NCI-H446 (cell line): ENCODE results near the gene PTGER4.
"Not testable (repeated sequence)": the region's sequence is repeated elsewhere in the genome, so short reads cannot be mapped to it uniquely, and the experiment has no call there.

Source experiments
- DNase-seq, 2 experiments: peaks; one replicate each; lab custom pipeline; 2025; lab: John Stamatoyannopoulos, UW

PTGER4 gene

GRCh38 chr5:40689438-40689837, 9.7 kb downstream of the PTGER4 start:
- DNase-seq: peak in 1 of 2 experiments; percentile 14

DNA sequence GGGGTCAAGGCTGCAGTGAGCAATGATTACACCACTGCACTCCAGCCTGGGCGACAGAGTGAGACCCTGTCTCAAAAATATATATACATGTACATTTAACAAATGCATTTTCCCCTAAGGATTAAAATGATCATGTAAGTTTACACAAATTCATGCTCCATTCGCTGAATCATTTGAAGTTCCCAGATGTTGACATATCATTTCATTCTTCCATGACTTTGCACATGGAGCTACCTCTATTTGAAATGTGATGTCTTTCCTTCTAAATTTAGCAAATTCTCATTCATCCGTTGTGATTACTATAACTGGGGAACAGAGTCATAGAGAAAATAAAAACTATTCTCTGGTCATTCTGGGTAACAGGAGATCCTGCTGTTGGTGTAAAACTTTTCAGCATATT, 10.6 kb downstream of the PTGER4 start:
- DNase-seq: no peak

DNA sequence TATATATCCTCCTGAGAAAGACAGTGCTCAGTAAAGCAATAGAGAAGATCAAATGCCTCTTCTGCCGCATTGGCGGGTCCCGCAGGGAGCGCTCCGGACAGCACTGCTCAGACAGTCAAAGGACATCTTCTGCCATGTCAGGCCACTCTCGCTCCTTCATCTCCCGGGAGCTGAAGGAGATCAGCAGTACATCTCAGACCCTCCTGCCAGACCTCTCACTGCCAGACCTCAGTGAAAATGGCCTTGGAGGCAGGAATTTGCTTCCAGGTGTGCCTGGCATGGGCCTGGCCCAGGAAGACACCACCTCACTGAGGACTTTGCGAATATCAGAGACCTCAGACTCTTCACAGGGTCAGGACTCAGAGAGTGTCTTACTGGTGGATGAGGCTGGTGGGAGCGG, 12.2 kb downstream of the PTGER4 start:
- no peak for DNase-seq

DNA sequence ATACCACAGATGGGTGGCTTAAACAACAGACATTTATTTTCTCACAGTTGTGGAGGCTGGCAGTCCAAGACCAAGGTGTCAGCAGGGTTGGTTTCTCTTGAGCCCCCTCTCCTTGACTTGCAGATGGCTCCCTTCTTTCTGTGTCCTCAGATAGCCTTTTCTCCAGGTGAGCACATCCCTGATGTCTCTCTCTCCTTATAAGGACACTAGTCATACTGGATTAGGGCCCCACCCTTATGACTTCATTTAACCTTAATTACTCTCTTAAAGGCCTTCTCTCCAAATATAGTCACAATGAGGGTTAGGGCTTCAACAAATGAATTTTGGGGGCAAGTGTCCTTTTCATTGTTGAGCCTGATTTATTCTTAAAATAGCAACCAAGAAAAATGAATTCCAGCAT, 14.7 kb downstream of the PTGER4 start:
- no peak for DNase-seq

- DNase-seq: no peak
These were observed 20.5 kb downstream of the PTGER4 start for GRCh38 chr5:40700116-40700782.

DNA sequence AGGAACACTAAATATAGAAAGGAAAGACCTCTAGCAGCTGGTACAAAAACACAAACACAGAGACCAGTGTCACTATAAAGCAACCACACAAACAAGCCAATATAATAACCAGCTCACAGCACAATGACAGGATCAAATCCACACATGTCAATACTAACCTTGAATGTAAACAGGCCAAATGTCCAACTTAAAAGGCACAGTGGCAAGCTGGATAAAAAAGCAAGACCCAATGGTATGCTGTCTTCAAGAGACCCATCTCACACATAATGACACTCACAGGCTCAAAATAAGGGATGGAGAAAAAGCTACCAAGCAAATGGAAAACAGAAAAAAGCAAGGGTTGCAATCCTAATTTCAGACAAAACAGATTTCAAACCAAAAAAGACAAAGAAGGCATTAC, 22.3 kb downstream of the PTGER4 start:
- DNase-seq: not testable (repeated sequence)

DNA sequence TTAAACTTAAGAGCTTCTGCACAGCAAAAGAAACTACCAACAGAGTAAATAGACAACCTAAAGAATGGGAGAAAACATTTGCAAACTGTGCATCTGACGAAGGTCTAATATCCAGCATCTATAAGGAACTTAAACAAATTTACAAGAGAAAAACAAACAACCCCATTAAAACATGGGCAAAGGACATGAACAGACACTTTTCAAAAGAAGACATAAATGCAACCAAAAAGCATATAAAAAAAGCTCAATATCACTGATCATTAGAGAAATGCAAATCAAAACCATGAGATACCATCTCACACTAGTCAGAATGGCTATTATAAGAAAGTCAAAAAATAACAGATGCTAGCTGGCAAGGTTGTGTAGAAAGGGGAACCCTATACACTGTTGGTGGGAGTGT, 25.8 kb downstream of the PTGER4 start:
- not testable (repeated sequence) for DNase-seq

- DNase-seq: not testable (repeated sequence)
These were observed 30.9 kb downstream of the PTGER4 start for GRCh38 chr5:40710575-40710974.

DNA sequence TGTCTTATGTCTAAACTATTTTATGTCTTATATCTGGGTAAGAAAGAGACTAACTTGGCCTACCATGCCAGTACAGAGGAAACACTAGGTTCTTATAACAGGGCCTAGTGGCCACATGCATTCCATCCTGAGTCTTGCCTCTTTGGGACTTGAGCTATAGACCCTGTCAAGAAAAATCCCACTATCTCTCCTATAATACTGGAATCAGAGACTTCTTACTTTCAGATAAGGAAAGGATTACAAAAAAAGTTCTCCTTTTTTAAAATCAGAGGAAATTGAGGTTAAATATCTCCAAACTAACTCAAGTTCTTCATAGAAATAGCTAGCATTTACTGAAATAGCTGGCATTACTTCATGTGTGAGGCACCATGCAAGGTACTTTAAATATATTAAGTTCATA, 34.3 kb downstream of the PTGER4 start:
- DNase-seq: no peak

DNA sequence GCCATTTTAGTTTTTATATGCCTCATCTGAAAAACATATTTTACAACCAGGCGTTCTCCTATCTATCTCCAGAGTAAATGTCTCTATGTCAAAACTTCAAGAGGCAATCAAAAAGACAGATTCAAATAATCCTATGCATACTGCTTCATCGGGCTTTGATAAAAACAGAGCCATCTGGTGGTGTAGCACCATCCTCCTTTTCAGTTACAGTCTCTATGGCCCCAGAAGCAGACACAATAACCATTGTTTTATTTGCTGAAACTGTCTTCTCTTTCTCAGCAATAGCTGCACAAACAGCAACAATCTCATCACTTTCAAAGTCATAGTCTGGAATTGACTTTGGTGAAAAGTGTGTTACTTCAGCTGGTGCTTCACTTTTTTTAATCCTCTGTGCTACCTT, 36.3 kb downstream of the PTGER4 start:
- no peak for DNase-seq

DNA sequence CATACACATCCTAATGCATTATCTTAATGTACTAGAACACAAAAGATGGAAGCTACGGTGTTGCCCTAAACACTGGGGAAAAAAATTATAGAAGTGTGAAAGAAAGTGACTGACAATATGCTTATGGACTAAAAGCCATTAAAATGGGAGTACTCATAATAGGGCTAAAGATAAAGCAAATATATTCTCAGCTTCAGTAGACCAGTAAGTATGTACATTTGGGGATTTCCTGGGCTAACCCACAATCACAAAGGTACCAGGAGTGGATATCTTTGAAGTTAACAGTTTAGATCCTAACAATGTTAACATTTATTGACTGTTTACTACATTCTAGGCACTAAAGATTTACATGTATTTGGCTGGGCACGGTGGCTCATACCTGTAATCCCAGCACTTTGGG, 36.9 kb downstream of the PTGER4 start:
- no peak for DNase-seq

DNA sequence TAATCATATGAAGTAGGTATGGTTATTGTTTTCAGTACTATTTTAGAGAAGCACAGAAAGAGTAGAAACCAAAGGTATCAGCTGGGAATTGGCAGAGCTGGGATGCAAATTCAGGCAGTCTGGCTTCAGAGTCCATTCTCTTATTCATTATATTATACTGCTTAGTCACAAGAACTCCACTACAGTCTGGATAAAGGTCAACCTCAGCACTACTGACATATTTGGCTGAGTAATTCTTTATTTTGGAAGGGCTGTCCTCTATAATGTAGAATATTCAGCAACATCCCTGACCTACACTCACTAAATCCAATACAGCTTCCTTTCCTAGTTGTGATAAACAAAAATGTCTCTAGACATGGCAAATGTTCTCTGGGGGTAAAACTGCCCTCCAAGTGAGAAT, 37.6 kb downstream of the PTGER4 start:
- no peak for DNase-seq

DNA sequence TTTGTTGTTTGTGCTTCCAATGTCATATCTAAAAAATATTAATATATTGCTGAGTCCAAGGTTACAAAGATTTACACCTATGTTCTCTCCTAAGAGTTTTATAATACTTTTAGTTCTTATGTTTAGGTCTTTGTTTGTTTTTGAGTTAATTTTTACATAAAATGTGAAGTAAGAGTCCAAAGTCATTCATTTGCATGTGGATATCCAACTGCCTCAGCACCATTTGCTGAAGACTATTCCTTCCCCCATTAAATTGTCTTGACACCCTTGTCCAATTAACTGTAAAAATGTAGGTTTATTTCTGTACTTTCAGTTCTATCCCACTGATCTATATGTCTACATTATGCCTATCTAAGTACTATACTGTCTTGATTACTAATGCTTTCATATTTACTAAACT, 40.4 kb downstream of the PTGER4 start:
- DNase-seq: no peak

DNA sequence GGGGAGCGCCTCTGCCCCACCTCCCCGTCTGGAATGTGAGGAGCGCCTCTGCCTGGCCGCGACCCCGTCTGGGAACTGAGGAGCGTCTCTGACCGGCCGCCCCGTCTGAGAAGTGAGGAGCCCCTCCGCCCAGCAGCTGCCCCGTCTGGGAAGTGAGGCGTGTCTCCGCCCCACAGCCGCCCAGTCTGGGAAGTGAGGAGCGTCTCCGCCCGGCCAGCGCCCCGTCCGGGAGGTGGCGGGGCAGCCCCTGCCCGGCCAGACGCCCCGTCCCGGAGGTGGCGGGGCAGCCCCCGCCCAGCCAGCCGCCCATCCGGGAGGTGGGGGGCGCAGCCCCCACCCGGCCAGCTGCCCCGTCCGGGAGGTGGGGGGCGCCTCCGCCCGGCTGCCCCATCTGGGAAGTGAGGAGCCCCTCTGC, 42.8 kb downstream of the PTGER4 start:
- DNase-seq: not testable (repeated sequence)

DNA sequence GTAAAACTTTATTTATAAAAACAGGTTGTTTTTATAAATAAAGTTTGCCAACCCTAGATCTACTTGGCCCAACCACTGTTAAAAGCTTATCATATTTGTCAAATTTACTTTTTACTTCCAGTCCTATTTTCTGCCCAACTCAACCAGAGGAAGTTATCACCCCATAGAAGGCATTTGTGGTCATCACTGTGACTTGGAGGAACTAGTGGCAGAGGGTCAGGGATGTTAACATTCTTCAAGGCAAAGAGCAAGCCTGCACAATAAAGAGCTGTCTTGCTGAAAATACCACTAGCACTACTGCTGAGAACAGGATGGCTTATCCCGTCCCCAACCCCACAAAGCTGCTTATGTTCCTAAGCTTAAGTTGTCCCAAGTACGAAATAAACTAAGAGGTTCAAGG, 53.7 kb downstream of the PTGER4 start:
- DNase-seq: no peak

- no peak for DNase-seq
These were observed 54.3 kb downstream of the PTGER4 start for GRCh38 chr5:40733879-40734563.

GRCh38 chr5:40734986-40735385, 55.3 kb downstream of the PTGER4 start:
- DNase-seq: no peak

DNA sequence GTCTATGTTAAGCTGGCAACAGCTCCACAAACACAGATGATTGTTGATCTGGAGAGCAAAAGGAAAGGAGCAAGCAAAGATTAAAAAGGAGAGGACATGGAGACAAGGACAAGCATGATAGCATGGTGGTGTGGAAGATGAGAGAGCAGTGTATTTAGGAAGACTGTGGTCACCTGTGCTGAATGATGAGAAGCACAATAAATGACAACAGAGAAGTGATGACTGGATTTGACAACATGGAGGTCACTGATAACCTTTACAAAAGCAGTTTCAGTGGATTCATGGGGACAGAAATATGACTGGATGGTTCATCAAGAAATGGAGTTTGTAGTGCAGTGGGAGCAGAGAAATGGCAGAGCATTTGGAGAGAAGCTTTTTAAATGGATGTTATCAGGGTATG, 55.9 kb downstream of the PTGER4 start:
- no peak for DNase-seq

DNA sequence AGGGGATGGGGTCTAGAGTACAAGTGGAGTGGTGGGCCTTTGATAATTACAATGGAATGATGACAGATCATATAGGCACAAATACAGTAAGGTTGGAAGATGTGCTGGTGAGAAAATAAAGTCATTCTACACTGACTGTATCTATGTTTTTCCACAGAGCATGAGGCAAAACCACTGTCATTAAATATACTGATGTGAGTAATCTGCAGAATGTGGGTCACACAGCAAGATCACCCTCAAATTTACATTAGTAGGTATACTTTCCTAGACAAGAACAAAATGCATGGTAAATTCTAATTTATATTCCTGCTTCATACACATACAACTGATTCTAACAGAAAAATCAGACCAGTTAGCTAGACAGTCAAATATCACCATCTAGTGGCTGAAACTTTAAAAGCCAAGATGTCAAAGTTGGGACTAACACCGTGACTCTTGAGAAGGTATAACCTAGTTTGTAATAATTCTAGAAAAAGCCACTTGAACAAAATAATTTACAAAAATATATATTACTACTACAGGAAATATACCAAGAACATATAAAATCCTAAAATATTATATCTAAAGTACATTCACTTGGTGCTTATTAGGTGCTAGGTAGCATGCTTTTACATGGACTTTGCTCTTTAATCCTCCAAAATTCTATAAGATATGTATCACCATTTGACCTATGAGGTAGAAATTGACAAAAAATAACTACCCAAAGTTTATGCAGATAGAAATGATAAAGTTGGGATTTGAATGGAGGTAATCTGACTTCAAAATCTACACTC, 56.6 kb downstream of the PTGER4 start:
- DNase-seq: peak; percentile 50 to 79

GRCh38 chr5:40738502-40738901, 58.8 kb downstream of the PTGER4 start:
- no peak for DNase-seq
